HEK293T (cell line): ENCODE measurements around the gene ARVCF.

Source experiments
- CTCF ChIA-PET: fragments of 350-600 bp; formaldehyde crosslinking; extraction: SDS; loops from one replicate; lab custom pipeline; 2021; ENCODE audit warnings: antibody characterized with exemption, inconsistent platforms; lab: Yijun Ruan, JAX
- POLR2A ChIA-PET: fragments of 350-600 bp; formaldehyde crosslinking; extraction: SDS; loops from one replicate; lab custom pipeline; 2020; ENCODE audit warnings: antibody characterized with exemption, inconsistent platforms; lab: Yijun Ruan, JAX
- DNase-seq: peaks from one replicate; pipeline ENCODE4 v3.0.0; 2012; ENCODE audit warnings: mixed read lengths; ENCODE audit errors: extremely low spot score
- ARNT ChIP-seq: fragments of 450-650 bp; IDR thresholded peaks from 2 replicates; pipeline ENCODE4 v1.6.1; 2017; ENCODE audit warnings: mild to moderate bottlenecking
- BHLHE40 ChIP-seq: fragments of 450-650 bp; IDR thresholded peaks from 2 replicates; pipeline ENCODE4 v1.6.1; 2016; ENCODE audit warnings: mild to moderate bottlenecking, moderate library complexity, borderline replicate concordance
- CTBP1 ChIP-seq: fragments of 450-650 bp; IDR thresholded peaks from 2 replicates; pipeline ENCODE4 v1.6.1; 2016; ENCODE audit warnings: borderline replicate concordance
- ELF4 ChIP-seq: fragments of 450-650 bp; IDR thresholded peaks from 2 replicates; pipeline ENCODE4 v1.6.1; 2017; ENCODE audit warnings: antibody characterized with exemption
- FOXA1 ChIP-seq: fragments of 450-650 bp; IDR thresholded peaks from 2 replicates; pipeline ENCODE4 v1.6.1; 2016; ENCODE audit warnings: mild to moderate bottlenecking
- FOXK2 ChIP-seq: fragments of 450-650 bp; IDR thresholded peaks from 2 replicates; pipeline ENCODE4 v1.6.1; 2016; ENCODE audit warnings: mild to moderate bottlenecking
- FOXM1 ChIP-seq: fragments of 450-650 bp; IDR thresholded peaks from 2 replicates; pipeline ENCODE4 v1.6.1; 2017; ENCODE audit warnings: mild to moderate bottlenecking, borderline replicate concordance
- HDGF ChIP-seq: fragments of 450-650 bp; IDR thresholded peaks from 2 replicates; pipeline ENCODE4 v1.6.1; 2017; ENCODE audit warnings: antibody characterized with exemption, borderline replicate concordance
- L3MBTL2 ChIP-seq: fragments of 450-650 bp; conservative IDR thresholded peaks from 2 replicates; pipeline ENCODE4 v1.6.1; 2016; ENCODE audit warnings: mild to moderate bottlenecking
- LEF1 ChIP-seq: fragments of 450-650 bp; IDR thresholded peaks from 2 replicates; pipeline ENCODE4 v1.6.1; 2017; ENCODE audit warnings: mild to moderate bottlenecking, borderline replicate concordance
- NFRKB ChIP-seq: fragments of 450-650 bp; IDR thresholded peaks from 2 replicates; pipeline ENCODE4 v1.6.1; 2016; ENCODE audit warnings: mild to moderate bottlenecking, moderate library complexity
- SP1 ChIP-seq: fragments of 450-650 bp; IDR thresholded peaks from 2 replicates; pipeline ENCODE4 v1.6.1; 2017
- SUZ12 ChIP-seq: fragments of 450-650 bp; IDR thresholded peaks from 2 replicates; pipeline ENCODE4 v1.6.1; 2016; ENCODE audit warnings: mild to moderate bottlenecking
- TARDBP ChIP-seq: fragments of 450-650 bp; IDR thresholded peaks from 2 replicates; pipeline ENCODE4 v1.6.1; 2016
- ZNF384 ChIP-seq: fragments of 450-650 bp; IDR thresholded peaks from 2 replicates; pipeline ENCODE4 v1.6.1; 2016
- TF ChIP-seq, protein P1 (sequence below): fragments of 450-650 bp; IDR thresholded peaks from 2 replicates; pipeline ENCODE4 v1.6.1; 2016

The ARVCF gene

DNA sequence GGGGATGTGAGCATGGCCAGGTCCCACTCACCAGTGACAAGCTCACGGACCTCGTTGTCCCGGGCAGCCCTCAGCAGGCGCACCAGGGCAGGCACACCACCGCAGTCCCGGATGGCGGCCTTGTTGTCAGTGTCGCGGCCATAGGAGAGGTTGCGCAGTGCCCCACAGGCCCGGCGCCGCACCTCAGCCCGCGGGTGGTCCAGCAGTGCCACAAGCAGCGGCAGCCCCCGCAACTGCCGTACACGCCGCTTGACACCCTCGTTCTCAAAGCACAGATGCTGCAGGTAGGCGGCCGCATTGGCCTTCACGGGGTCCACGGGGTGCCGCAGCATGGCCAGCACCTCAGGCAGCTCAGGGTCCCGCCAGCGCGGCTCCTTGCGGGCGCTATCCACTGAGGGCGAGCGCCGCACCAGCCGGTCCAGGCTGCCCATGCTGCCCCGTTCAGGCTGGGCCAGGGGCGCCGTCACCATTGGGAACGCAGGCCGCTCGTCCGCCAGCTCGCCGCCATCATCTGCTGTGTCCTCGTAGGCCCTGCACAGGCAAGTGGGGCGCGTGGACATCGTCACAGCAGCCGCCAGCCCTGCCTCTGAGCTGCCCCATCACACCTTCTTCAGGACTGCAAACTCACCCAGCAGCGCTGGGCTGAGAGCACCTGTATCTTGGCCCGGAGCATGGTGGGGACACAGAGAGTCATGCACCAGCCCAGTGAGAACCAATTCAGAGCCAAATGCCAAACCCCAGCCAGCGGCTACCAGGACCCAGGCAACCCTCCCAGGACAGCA, 36.7 kb downstream of the ARVCF start:
- ChIA-PET POLR2A (no interaction called here), CTCF (interaction anchor here (1.4 kb wide), 1 partner anchor 34 kb away, joined by 7 read pairs; no protein-coding TSS in a partner anchor)
- no peak for DNase-seq
- TF ChIP-seq L3MBTL2 (no peak), SP1 (no peak), HDGF (no peak), TARDBP (no peak), ZNF384 (no peak), CTBP1 (no peak), ARNT (no peak), FOXA1 (no peak), FOXM1 (no peak), SUZ12 (no peak), ELF4 (no peak), FOXK2 (no peak), NFRKB (no peak), LEF1 (no peak), BHLHE40 (no peak)
- TF ChIP-seq, protein P1, sequence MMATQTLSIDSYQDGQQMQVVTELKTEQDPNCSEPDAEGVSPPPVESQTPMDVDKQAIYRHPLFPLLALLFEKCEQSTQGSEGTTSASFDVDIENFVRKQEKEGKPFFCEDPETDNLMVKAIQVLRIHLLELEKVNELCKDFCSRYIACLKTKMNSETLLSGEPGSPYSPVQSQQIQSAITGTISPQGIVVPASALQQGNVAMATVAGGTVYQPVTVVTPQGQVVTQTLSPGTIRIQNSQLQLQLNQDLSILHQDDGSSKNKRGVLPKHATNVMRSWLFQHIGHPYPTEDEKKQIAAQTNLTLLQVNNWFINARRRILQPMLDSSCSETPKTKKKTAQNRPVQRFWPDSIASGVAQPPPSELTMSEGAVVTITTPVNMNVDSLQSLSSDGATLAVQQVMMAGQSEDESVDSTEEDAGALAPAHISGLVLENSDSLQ, result no peak

DNA sequence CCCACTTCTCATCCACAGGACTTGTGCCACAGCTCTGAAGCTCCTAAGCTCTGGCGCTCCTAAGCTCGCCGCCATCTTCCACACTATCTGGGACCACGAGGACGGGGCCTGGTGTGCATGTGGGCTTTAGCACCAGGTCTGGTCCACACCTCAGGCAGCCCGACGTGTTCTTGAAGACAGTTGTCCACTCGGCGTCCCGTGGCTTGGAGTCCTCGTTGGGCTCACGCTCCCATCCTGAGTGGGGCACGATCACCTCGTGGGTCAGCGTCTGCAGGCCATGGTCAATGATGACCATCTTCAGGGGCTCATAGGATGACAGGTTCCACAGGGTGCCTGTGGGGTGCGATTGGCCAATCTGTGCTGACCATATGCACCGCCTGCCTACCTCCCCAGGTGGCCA, 37.9 kb downstream of the ARVCF start:
- POLR2A ChIA-PET, result no interaction called here
- CTCF ChIA-PET, result interaction anchor here (1.4 kb wide), 1 partner anchor 35 kb away, joined by 7 read pairs; no protein-coding TSS in a partner anchor
- no peak for DNase-seq
- TF ChIP-seq FOXM1, result no peak
- TF ChIP-seq FOXA1, result no peak
- TF ChIP-seq CTBP1, result no peak
- no peak for TF ChIP-seq L3MBTL2
- TF ChIP-seq SUZ12, result no peak
- no peak for TF ChIP-seq FOXK2
- no peak for TF ChIP-seq HDGF
- no peak for TF ChIP-seq TARDBP
- no peak for TF ChIP-seq LEF1
- no peak for TF ChIP-seq SP1
- TF ChIP-seq ARNT, result no peak
- TF ChIP-seq, protein P1, result no peak
- no peak for TF ChIP-seq NFRKB
- no peak for TF ChIP-seq BHLHE40
- no peak for TF ChIP-seq ELF4
- no peak for TF ChIP-seq ZNF384

DNA sequence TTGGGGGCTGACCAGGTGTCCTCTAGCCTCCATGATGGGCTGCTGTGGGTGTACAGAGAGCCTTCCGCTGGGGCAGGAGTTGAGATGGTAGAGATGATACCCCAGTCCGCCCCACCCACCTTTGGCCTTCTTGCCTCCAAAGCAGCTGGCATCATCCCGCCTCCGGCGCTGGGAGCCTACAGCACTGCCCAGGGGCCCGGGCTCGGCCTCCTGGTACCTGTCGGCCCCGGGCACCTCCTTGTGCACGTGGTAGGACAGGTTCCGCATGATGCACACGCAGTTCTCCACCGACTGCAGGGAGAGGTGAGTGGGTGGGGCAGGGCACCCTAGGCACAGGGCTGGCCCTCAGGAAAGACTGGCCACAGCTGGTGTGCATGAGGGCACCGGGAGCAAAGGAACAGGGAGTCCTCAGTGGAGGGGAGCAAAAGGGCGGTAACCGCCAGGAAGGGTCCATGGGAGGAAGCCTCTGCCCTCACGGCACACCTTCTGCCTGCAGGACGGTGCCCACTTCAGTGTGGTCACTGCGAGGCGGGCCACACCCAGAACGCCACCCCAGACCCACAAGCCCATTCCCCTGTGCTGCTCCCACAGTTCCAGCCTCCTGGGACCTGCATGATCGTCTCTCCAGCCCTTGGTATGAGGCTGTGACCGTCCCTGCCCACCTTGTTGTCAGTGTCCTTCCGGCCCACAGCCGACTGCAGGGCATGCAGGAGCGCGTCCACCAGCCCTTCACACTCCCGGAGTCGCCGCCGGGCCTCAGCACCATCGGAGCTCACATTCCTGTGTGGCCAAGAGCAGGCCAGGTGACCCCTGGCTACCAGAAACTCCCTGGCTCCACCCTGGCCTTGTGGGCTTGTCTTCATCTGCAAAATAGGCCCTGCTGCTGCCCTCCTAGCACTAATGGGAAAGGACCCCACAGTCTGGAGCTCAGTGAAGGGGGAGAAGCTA, 39.1 kb downstream of the ARVCF start:
- ChIA-PET POLR2A (no interaction called here), CTCF (no interaction called here)
- DNase-seq, result no peak
- TF ChIP-seq ARNT, result no peak

DNA sequence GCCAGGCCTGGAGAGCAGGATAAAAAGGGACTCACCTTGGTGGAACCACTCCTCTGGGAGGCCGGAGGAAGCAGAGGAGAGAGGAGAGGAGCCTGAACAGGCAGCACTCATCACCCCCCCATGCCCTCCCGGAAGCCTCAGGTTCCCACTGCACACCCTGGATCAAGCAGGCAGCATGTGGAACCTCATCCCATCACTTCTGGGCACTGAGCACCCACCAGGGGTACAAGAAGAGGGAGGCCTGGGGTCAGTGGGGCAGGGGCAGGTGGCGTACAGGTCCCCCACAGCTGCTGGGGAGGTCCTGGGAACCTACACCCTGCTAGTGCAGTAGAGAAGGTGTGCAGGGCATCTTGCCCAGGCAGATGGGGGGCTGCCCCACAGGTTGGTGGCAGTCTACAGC, 40.0 kb downstream of the ARVCF start:
- TF ChIP-seq, protein P1, result no peak
- TF ChIP-seq LEF1, result no peak
- TF ChIP-seq CTBP1, result no peak
- TF ChIP-seq BHLHE40, result no peak
- TF ChIP-seq HDGF, result no peak
- no peak for TF ChIP-seq L3MBTL2
- TF ChIP-seq TARDBP, result no peak
- no peak for TF ChIP-seq ZNF384
- no peak for TF ChIP-seq SP1
- no peak for TF ChIP-seq SUZ12
- no peak for TF ChIP-seq FOXK2
- no peak for TF ChIP-seq NFRKB
- CTCF ChIA-PET, result no interaction called here
- no peak for DNase-seq
- POLR2A ChIA-PET, result no interaction called here

DNA sequence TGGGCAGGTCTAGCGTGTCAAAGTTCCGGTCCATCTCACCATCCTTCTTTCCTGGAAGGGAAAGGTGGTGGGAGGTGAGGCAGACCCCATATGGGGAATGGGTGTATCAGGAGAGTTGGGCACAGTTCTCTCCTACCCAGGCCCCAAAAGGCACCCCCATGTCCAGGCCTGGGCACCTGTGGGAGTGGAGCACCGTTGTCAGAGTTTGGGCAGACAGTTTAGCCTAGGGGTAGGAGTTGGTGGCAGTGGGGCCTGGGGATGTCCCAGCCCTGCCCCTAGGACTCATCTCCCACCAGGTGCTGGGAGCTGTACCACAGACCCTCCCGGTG, 41.0 kb downstream of the ARVCF start:
- ChIA-PET CTCF (interaction anchor here (3.2 kb wide), 1 partner anchor 38 kb away, joined by 17 read pairs; no protein-coding TSS in a partner anchor), POLR2A (interaction anchor here (1.2 to 2.4 kb wide), 2 partner anchors 9 to 33 kb away, joined by 3 to 25 read pairs; no protein-coding TSS in a partner anchor)
- no peak for DNase-seq
- TF ChIP-seq HDGF, result no peak
- TF ChIP-seq L3MBTL2, result no peak
- TF ChIP-seq TARDBP, result no peak
- TF ChIP-seq BHLHE40, result no peak
- no peak for TF ChIP-seq ARNT
